HG03432 (cell line): ENCODE results near the gene TBL1X.

Experiments
- ATAC-seq: cut with Tn5 transposase; IDR thresholded peaks from one replicate; pipeline ENCODE4 v1.9.1; 2021; ENCODE audit warnings: mild to moderate bottlenecking, moderate library complexity; ENCODE audit not compliant: unreplicated experiment

The TBL1X gene

GRCh38 chrX:9657590-9658256, 192.9 kb downstream of the TBL1X start:
- ATAC-seq = no peak

DNA sequence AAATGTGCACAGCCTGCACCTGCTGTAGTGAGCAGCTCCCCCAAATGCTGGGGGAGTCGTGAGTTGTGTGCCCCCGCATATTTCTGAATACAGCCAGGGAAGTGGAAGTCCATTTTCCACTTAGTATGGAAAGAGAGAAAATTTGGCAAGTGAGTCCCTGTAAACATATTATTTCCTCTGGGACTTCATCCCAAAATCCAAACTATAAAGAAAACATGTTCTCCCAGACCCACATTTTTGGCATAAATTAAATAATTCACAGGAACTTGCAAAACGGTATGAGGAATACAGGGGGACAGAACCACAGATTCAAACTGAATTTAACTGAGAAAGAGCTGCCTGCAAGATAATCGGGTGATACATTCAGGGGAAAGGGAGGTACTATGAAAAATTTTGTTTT, 193.6 kb downstream of the TBL1X start:
- ATAC-seq = no peak

DNA sequence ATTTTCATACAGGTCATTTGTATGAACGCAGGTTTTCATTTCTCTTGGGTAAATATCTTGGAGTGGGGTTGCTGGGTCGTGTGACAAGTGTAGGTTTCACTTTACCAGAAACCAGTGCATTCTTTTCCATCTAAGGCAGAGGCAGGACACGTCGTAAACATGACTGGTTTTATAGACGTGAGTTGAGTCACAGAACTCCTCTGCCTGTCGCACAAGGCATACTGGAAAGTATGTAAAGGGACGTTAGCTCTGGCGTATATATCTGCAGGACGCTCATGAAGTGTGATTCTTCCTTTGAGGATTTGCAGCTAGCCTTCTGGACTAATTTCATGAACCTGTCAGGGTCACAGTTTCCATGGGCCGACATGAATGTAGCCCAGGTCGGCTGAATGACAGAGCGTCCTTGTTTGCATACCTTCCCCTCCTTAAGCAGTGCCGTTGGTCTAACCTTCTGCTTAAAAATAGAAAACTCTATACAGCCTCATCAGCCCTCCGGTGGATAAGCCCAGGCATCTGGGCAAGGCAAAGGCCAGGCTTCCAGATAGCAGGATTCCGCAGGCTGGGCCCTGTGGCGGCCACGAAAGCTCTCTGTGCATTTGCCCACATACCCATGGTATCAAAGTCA, 194.8 kb downstream of the TBL1X start:
- no peak for ATAC-seq

GRCh38 chrX:9662148-9662547, 197.3 kb downstream of the TBL1X start:
- no peak for ATAC-seq

GRCh38 chrX:9663216-9663615, 198.4 kb downstream of the TBL1X start:
- ATAC-seq = peak; percentile 60

GRCh38 chrX:9664224-9664623, 199.4 kb downstream of the TBL1X start:
- no peak for ATAC-seq

GRCh38 chrX:9665113-9665512, 200.3 kb downstream of the TBL1X start:
- ATAC-seq = no peak

GRCh38 chrX:9668537-9668936, 203.7 kb downstream of the TBL1X start:
- ATAC-seq = no peak

DNA sequence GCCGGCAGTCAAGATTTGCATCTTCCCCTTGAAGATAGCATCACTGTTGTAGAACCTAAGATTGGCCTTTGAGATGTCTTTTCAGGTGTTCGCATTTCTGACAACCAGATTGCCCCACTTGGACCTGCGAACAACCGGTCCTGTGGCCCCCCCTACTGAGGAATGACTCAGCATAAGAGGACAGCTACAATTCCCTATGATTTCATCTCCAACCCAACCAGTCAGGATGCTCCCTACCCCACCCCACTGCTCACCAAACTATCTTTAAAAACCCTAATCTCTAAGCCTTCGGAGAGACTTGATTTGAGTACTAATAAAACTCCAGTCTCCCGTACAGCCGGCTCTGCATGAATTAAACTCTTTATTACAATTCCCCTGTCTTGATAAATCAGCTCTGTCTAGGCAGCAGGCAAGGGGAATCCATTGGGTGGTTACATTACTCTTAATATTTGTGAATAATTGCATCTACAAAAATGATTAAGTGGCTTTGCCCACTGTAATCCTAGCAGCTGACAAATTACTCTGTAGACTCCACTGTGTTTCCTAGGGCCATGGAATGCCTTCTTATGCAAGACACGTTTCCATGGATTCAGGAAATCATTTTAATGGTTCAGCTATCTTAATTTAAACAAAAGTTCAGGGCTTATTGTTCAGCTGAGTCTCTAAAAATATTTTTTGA, 205.4 kb downstream of the TBL1X start:
- no peak for ATAC-seq

DNA sequence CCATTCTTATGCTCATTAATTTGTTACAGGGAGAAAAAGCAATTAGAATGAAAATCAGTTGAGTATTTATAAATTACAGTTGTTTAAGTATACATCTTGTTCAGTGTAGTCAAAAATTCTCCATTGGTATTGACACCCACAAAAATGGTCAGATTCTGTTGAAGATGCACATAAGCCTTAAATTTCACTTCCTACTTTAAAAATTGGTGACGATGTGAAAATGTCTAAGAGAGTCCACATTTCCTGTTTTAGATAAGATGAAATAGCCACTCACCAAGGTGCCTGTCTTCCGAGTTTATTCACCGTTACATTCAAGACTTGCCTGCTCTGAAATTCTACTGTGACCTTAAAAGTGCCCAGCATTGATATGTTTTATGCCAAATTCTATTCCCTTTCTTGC, 207.1 kb downstream of the TBL1X start:
- no peak for ATAC-seq

GRCh38 chrX:9676306-9676705, 211.4 kb downstream of the TBL1X start:
- no peak for ATAC-seq

- ATAC-seq = peak; percentile 5
Observed at GRCh38 chrX:9676738-9677097, 211.9 kb downstream of the TBL1X start.

DNA sequence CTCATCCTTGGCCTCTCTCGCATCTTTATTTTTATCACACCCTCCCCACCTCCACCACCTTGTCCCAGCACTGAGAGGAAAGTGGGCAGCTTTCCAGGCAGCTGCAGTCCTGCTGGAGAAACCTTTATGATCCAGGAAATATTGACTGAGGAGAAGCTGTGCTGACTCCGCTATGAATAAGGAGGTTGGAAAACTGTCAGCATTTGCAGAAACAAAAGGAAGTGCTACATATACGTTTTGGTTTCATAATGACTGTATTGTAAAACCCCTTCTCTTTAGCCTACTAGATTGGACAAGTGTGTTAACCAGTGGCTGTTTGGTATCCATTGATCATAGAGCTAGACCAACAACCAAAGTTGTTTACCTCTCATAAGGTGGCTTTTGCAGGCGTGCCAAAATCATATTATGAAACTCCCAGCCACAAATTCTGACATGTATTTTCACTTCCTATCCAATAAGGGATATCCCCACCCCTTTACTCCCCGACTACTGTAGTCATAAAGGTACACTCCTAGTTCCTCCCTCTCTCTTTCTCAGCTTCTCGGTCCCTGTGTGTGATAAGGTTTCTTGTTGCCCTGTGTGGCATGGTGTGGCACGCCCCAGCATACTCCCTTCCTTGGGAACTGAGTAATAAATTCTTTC, 212.4 kb downstream of the TBL1X start:
- peak; percentile 98 for ATAC-seq

DNA sequence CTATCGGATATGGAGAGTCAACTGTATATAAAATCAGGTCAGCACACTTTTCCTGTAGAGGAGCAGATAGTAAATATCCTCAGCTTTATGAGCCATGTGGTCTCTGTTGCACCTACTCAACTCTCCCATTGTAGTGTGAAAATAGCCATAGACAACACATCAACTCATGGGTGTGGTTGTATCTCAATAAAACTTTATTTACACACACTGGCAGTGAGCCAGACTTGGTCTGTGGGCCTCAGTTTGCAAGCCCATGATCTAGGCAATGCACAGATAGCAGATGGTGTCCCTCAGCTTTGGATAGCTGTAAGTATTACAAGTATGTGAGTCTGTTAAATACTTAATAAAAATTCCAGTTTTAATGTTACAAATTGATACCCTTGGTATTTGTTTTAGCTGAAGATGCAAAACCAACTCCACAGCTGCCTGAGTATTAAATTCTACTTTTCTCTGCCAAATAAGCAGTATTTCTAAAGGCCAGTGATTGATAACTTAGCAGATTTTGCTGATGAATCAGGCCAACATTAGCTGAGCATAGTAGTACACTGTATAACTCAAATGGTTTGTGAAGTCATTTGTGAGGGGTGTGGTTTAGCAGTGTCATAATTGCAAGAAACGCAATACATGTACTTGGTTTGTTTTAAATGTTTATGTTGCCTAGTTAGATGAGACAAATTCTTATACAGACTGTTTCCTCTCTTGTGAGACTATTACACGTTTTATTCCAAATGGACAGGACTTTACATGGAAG, 213.5 kb downstream of the TBL1X start:
- no peak for ATAC-seq

DNA sequence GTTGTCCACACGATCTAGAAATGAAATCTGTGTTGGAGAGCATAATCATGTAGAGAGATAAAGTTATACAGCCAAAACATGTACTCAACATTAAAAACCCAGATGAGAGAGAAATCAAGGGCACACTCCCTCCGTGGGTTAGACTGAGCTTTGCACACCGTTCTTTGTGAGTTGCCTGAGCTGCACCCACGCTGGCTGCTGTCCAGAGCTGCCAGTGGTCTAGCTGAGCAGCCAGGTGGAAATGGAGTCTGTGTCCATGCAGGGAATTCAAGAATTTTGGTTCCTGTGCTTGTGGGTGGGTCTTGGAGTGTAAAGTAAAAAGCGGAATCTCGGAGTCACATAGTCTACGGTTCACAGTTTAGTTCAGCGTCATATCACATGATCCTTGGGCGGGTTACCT, 216.2 kb downstream of the TBL1X start:
- no peak for ATAC-seq

DNA sequence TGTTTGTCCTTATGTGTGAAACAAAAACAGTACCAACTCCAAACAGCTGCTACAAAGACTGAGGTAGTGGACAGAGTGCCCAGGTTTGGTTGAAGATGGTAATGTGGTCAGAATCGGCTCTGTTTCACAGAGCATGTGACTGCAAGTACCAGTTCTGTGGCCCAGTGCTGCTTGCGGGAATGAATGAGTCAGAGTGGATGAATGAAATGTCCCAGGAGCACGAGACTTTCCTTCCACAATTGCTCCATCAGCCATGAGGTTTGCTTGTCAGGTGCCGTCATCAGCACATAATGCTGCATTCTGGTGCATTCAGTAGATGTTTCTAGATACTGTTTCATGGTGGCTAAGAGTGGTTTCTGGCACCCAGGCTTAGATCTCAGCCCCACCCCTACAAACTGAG, 216.6 kb downstream of the TBL1X start:
- ATAC-seq = no peak

DNA sequence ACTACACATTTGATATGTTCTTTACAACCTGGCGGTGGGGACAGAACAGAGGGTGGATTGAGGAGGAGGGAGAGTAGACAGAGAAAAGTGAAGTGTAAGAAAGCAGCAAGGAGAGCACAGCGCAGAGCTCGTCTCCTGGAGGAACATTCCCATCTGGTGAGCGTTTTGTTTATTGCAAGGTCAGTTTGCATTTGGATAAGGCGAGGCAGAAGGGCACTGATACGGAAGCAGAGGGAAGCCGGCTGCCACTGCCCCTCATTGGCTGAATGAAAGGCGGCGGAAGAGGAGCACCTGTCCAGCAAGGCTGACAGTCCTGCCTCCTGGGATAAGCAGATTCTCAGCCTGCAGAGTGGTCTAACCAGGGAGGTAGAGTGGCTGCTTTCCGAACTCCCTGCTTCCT, 217.6 kb downstream of the TBL1X start:
- no peak for ATAC-seq

DNA sequence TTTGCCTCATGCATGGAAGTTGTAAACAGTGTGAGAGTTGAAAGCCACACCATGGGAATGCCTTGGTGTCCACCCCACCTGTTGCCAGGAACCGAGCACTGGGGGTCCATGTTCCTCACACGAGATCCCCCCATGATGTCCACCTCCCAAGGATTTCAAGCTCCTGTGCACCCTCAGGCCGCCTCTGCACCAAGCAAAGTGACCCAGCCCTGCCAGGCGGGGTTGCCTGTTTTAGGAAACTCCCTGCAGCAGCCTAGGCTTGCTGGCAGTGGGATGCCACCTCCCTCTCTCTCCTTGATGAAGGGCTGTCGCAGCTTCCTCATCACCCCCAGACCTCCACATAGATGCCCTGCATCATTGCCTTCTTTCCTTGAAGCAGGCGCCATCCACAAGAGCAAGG, 218.0 kb downstream of the TBL1X start:
- ATAC-seq = no peak

GRCh38 chrX:9683350-9683749, 218.5 kb downstream of the TBL1X start:
- no peak for ATAC-seq

GRCh38 chrX:9687899-9688298, 223.0 kb downstream of the TBL1X start:
- ATAC-seq = no peak

DNA sequence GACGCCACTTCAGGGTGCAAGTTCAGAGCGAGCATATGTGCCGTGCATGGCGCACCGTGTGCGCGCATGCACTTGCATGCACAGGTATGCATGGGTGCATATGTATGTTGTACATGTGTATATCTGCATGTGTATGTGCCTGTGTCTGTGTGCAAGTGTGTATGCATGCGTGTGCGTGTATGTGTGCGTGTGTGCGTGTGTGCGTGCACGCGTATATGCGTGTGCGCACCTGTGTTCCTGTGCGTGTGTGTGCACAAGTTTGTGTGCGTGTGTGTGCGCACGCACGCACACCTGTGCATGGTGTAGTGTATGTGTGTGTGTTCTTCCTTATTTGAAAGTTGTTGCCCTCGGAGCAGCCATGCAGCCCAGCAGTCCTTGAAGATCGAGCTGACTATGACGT, 224.0 kb downstream of the TBL1X start:
- ATAC-seq = no peak
